WI38 (cell line): ENCODE measurements around the gene CTNNA2.

Experiments used
- H3K4me3 ChIP-seq: 2 replicates; pipeline ENCODE4 v1.5.1; 2011; ENCODE audit warnings: low read depth, mild to moderate bottlenecking, control low read depth, low read length
- CTCF ChIP-seq: IDR thresholded peaks from 2 replicates; pipeline ENCODE4 v1.5.1; 2012; ENCODE audit warnings: low read depth, mild to moderate bottlenecking, control low read depth, low read length

The CTNNA2 gene

DNA sequence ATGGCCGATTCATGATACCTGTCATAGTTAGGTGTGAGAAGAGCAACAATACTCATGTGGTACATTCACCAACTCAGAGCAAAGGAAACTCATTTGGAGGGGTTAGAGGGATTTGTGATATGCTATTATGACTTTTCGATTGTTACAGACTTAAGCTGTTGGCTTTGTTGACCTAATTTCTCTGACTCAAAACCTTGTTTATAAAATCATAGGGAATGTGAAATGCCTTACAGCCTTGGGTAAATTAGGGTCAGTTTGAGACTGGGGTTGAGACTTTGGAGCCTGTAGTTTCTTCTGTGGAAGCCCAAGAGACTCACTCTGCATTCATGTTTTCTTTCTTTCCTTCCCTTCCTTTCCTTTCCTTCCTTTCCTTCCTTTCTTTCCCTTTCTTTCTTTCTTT, 529.8 kb downstream of the CTNNA2 start:
- TF ChIP-seq CTCF, result no peak
- H3K4me3 ChIP-seq, result no peak overlapping the region

- H3K4me3 ChIP-seq, result no peak overlapping the region
- TF ChIP-seq CTCF, result no peak
These were observed 535.4 kb downstream of the CTNNA2 start for GRCh38 chr2:80048296-80048695.

DNA sequence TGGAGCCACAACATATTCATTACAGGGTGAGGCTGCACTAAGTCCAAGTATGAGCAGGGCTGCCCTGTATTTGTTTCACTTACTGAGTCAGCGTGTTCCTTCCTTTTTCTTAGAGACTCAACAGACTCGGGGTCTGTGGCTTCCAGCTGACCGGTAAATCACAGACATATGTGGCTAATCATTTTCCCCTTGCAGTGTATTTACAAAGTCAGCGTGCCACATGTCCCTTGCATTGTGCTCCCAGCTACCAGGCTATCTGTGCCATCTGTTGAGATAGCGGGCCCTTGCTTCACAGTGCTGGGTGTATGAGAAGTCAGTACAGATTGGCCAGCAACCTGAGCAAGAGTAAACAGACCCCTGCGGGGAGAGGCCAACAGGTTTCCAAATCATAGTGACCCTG, 537.4 kb downstream of the CTNNA2 start:
- H3K4me3 ChIP-seq, result no peak overlapping the region
- TF ChIP-seq CTCF, result no peak

GRCh38 chr2:80053522-80054345, 540.9 kb downstream of the CTNNA2 start:
- TF ChIP-seq CTCF, result no peak

GRCh38 chr2:80054346-80054675, 541.5 kb downstream of the CTNNA2 start:
- H3K4me3 ChIP-seq, result no peak overlapping the region
- no peak for TF ChIP-seq CTCF

More at GRCh38 chr2:80053522-80054345, 540.9 kb downstream of the CTNNA2 start:
- H3K4me3 ChIP-seq, result no peak overlapping the region

- no peak for TF ChIP-seq CTCF
- no peak overlapping the region for H3K4me3 ChIP-seq
These were observed 545.1 kb downstream of the CTNNA2 start for GRCh38 chr2:80057956-80058355.

DNA sequence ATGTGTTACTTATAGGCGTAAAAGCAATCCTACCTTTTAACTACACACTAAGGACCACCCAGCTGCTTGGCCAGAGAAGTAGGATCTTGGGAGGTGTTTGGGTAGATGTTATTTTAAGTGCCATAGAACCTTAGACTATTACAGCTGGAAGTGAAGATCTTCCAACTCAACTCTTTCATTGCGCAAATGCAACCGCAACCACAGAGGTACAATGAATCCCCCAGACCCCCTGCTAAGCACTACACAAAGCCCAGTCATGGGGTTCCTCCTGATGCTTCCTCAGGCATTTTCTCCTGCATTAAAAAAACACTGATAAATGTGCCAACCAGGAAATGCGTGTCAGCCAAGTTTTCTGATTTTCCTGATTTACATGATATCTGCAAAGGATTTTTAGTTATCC, 545.7 kb downstream of the CTNNA2 start:
- H3K4me3 ChIP-seq, result no peak overlapping the region
- no peak for TF ChIP-seq CTCF
